HepG2 (cell line): Measurements from ENCODE around the gene CD79A. TPM values are rescaled to one million over a fixed set of nuclear protein-coding genes. Genes with fewer than 3 reads are reported as not detected.

Experiments
- ATAC-seq: fragments of 200-7000 bp; cut with Tn5 transposase; 3 replicates; pipeline ENCODE4 v1.9.1; 2020; ENCODE audit warnings: mild to moderate bottlenecking, moderate library complexity
- BruUV-seq: library from RNA; stranded (reverse); fragments of 400-500 nt; replicated peaks from 2 replicates; lab custom pipeline; 2021; lab: Mats Ljungman, UMichigan
- CTCF ChIA-PET: fragments of 300-600 bp; formaldehyde crosslinking; extraction: SDS; loops from one replicate; lab custom pipeline; 2021; ENCODE audit warnings: low total read pairs, inconsistent platforms, low intra/inter-chr PET ratio; lab: Yijun Ruan, JAX
- POLR2A ChIA-PET: fragments of 350-600 bp; sonication (Branson Sonifier 250); formaldehyde crosslinking; loops from one replicate; lab custom pipeline; 2020; ENCODE audit warnings: antibody characterized with exemption, inconsistent platforms; lab: Yijun Ruan, JAX
- DNase-seq: peaks from one replicate; pipeline ENCODE4 v3.0.0-alpha.2; 2015; ENCODE audit warnings: low spot score
- FAIRE-seq: peaks from 3 replicates; lab custom pipeline; 2011; peaks lifted over from hg19 to GRCh38; lab: Jason Lieb, UNC
- H2AFZ ChIP-seq: one replicate; pipeline ENCODE4 v1.6.1; 2011; ENCODE audit warnings: low read length, inconsistent platforms
- H3K27ac ChIP-seq: fragments of 300-600 bp; 3 replicates; pipeline ENCODE4 v1.8.0; 2011; ENCODE audit warnings: mixed run types, mild to moderate bottlenecking, mixed read lengths, low read length, inconsistent platforms; ENCODE audit not compliant: insufficient read depth; ENCODE audit errors: extremely low read length
- H3K27me3 ChIP-seq, 2 experiments: fragments of 200-600 bp in 1 of 2; 2 replicates in 1 of 2; 3 replicates in 1 of 2; pipeline versions ENCODE4 v1.6.0 to v1.8.0; 2011; ENCODE audit warnings: low read length in 2 of 2, mild to moderate bottlenecking in 2 of 2, moderate library complexity in 2 of 2, inconsistent platforms in 1 of 2; ENCODE audit not compliant: insufficient read depth in 2 of 2, control insufficient read depth in 1 of 2
- H3K36me3 ChIP-seq, 2 experiments: fragments of 200-600 bp in 1 of 2; replicated peaks in 1 of 2; 2 replicates in 1 of 2; 3 replicates in 1 of 2; pipeline versions ENCODE4 v1.5.1 to v1.8.0; 2011; ENCODE audit warnings: low read length in 2 of 2, inconsistent platforms in 1 of 2; ENCODE audit not compliant: insufficient read depth in 2 of 2, control insufficient read depth in 1 of 2
- H3K4me1 ChIP-seq: 2 replicates; pipeline ENCODE4 v1.5.1; 2012; ENCODE audit warnings: low read length, inconsistent platforms; ENCODE audit not compliant: insufficient read depth
- H3K4me2 ChIP-seq: 2 replicates; pipeline ENCODE4 v1.6.0; 2011; ENCODE audit warnings: low read depth, low read length, inconsistent platforms
- H3K4me3 ChIP-seq, 3 experiments: fragments of 200-600 bp in 1 of 3; sonication (generic), shearing (Covaris generic) in 1 of 3; replicated peaks in 1 of 3; 2 replicates each; pipeline ENCODE4 v1.5.1; 2011 to 2016; ENCODE audit warnings: low read length in 3 of 3, inconsistent platforms in 2 of 3, low read depth in 2 of 3, mild to moderate bottlenecking in 2 of 3, control low read depth in 1 of 3, mixed read lengths in 1 of 3; ENCODE audit not compliant: insufficient read depth in 1 of 3
- H3K79me2 ChIP-seq: one replicate; pipeline ENCODE4 v1.6.1; 2011; ENCODE audit warnings: low read length, inconsistent platforms; ENCODE audit not compliant: insufficient read depth
- H3K9ac ChIP-seq: 2 replicates; pipeline ENCODE4 v1.6.0; 2011; ENCODE audit warnings: mild to moderate bottlenecking, low read depth, low read length, inconsistent platforms; ENCODE audit not compliant: insufficient read depth
- H3K9me3 ChIP-seq: 2 replicates; pipeline ENCODE4 v1.5.1; 2012; ENCODE audit warnings: mild to moderate bottlenecking, low read length
- H4K20me1 ChIP-seq: 2 replicates; pipeline ENCODE4 v1.6.0; 2011; ENCODE audit warnings: inconsistent platforms, mild to moderate bottlenecking, low read length, moderate library complexity; ENCODE audit not compliant: insufficient read depth
- ARID4A ChIP-seq: sonication (generic); formaldehyde crosslinking; IDR thresholded peaks from 2 replicates; pipeline ENCODE4 v1.5.0; 2020; ENCODE audit warnings: mild to moderate bottlenecking, missing genetic modification reagents, borderline replicate concordance
- ARID5B ChIP-seq: IDR thresholded peaks from 2 replicates; pipeline ENCODE4 v1.4.0; 2020; ENCODE audit warnings: mild to moderate bottlenecking, missing genetic modification reagents
- HIVEP1 ChIP-seq: sonication (generic); formaldehyde crosslinking; IDR thresholded peaks from 2 replicates; pipeline ENCODE4 v1.4.0; 2020; ENCODE audit warnings: mild to moderate bottlenecking, missing genetic modification reagents
- PAX8 ChIP-seq: sonication (generic); formaldehyde crosslinking; IDR thresholded peaks from 2 replicates; pipeline ENCODE4 v1.8.0; 2022; ENCODE audit warnings: mild to moderate bottlenecking, missing genetic modification reagents, borderline replicate concordance
- PRDM4 ChIP-seq: sonication (generic); formaldehyde crosslinking; IDR thresholded peaks from 2 replicates; pipeline ENCODE4 v1.9.0; 2021; ENCODE audit warnings: missing genetic modification reagents, borderline replicate concordance
- SRSF1 ChIP-seq: fragments of 200-400 bp; formaldehyde crosslinking; optimal IDR thresholded peaks from 2 replicates; pipeline ENCODE3; 2017; ENCODE audit warnings: mild to moderate bottlenecking, low read depth, low read length, moderate library complexity
- STAG1 ChIP-seq: sonication (generic); formaldehyde crosslinking; IDR thresholded peaks from 2 replicates; pipeline ENCODE4 v1.4.0; 2020; ENCODE audit warnings: missing genetic modification reagents
- ZNF468 ChIP-seq: sonication (generic); formaldehyde crosslinking; IDR thresholded peaks from 2 replicates; pipeline ENCODE4 v1.8.0; 2022; ENCODE audit warnings: mild to moderate bottlenecking, moderate library complexity, missing genetic modification reagents
- ZNF556 ChIP-seq: sonication (generic); formaldehyde crosslinking; IDR thresholded peaks from 2 replicates; pipeline ENCODE4 v1.4.0; 2020; ENCODE audit warnings: mild to moderate bottlenecking, missing genetic modification reagents, borderline replicate concordance
- ZNF652 ChIP-seq: IDR thresholded peaks from 2 replicates; pipeline ENCODE4 v1.6.1; 2016; ENCODE audit warnings: low read depth, borderline replicate concordance
- ZNF710 ChIP-seq: sonication (generic); formaldehyde crosslinking; IDR thresholded peaks from 2 replicates; pipeline ENCODE4 v1.5.0; 2020; ENCODE audit warnings: mild to moderate bottlenecking, missing genetic modification reagents, borderline replicate concordance
- WGBS: methylation state at CpG from one replicate; pipeline ENCODE4 v1.1.6; 2017; ENCODE audit warnings: low lambda C conversion rate; 5-methylcytosine and 5-hydroxymethylcytosine counted together
- in situ Hi-C: cut with HindIII; loops from 2 replicates; pipeline ENCODE4 v1.10.0; 2017; ENCODE audit warnings: low pct_unique_long_range_greater_than_20kb; ENCODE audit not compliant: extremely low pct_ligation_motif_present
- intact Hi-C: fragments of 100-400 bp; cut with micrococcal nuclease; formaldehyde crosslinking; loops from one replicate; pipeline ENCODE4 v1.10.0; 2022; ENCODE audit not compliant: unreplicated experiment
- polyA plus RNA-seq, 8 experiments: library from polyadenylated mRNA; depleted of rRNA in 3 of 8; stranded (reverse) in 7 of 8; unstranded in 1 of 8; fragments of >200 nt; fragmentation: Illumina TruSeq in 4 of 8; extraction: Trizol in 4 of 8; gene quantifications; 2 replicates each; pipeline versions ENCODE4 v1.2.1 to v1.2.3, GENCODE V29; 2011 to 2016; ENCODE audit warnings: low read depth in 4 of 8, missing spikeins in 1 of 8, mixed read lengths in 1 of 8; ENCODE audit not compliant: insufficient read depth in 1 of 8
- total RNA-seq, 5 experiments: library from RNA; depleted of rRNA; stranded (reverse); fragments of >200 nt; fragmentation: Illumina TruSeq; extraction: Trizol; gene quantifications; 2 replicates each; pipeline ENCODE4 v1.2.3, GENCODE V29; 2016; ENCODE audit warnings: low read depth in 1 of 5

Gene CD79A
- total and polyA plus RNA-seq, 2 of the 13 experiments (the other 11 are each of a cell fraction or from before 2014, with no cell fraction given): 0.24 to 0.33 TPM

- Histone ChIP-seq H3K4me3 (no peak overlapping the region), H3K27ac (no peak overlapping the region), H3K9ac (no peak overlapping the region), H4K20me1 (no peaks in the 10 kb centered on the region), H3K9me3 (no peaks in the 10 kb centered on the region), H3K4me1 (peaks cover 35% of the 10 kb centered on the region), H3K36me3 (peaks cover 10 to 26% of the 10 kb centered on the region in 2 experiments), H3K79me2 (peaks cover 12% of the 10 kb centered on the region), H2AFZ (no peak overlapping the region), H3K4me2 (no peak overlapping the region), H3K27me3 (no peaks in the 10 kb centered on the region)
- CTCF ChIA-PET: no interaction called here
- in situ Hi-C loops: no loop called here
- DNase-seq (no peak), FAIRE-seq (no peak), ATAC-seq (no peak)
- BruUV-seq: no TSS peak
- intact Hi-C loops: no loop called here
- 94% methylated on average over 4 of the region's 4 CpGs for WGBS
- POLR2A ChIA-PET: no interaction called here
- no peak for TF ChIP-seq ARID5B (CRISPR knock-in tag)
- TF ChIP-seq HIVEP1: no peak
- no peak for TF ChIP-seq ZNF710 (CRISPR knock-in tag)
- no peak for TF ChIP-seq PRDM4
- no peak for TF ChIP-seq ZNF556 (CRISPR knock-in tag)
- no peak for TF ChIP-seq SRSF1
- no peak for TF ChIP-seq ARID4A (CRISPR knock-in tag)
- no peak for TF ChIP-seq STAG1 (CRISPR knock-in tag)
- no peak for TF ChIP-seq ZNF468 (CRISPR knock-in tag)
- TF ChIP-seq PAX8 (CRISPR knock-in tag): no peak
- no peak for TF ChIP-seq ZNF652
Measured at GRCh38 chr19:41890936-41891335, 13.9 kb downstream of the CD79A start.
